HG03039 (cell line): ENCODE measurements around the gene FAM163B.

Source experiments
- ATAC-seq: cut with Tn5 transposase; IDR thresholded peaks from one replicate; pipeline ENCODE4 v1.9.1; 2021; ENCODE audit warnings: mild to moderate bottlenecking, moderate library complexity; ENCODE audit not compliant: unreplicated experiment

FAM163B gene

GRCh38 chr9:133609311-133610098 lies at the start of gene FAM163B:
Gene FAM163B (minus strand): TSS chr9:133609389. CDS start chr9:133580223, 29,166 bp downstream.
- no peak for ATAC-seq

GRCh38 chr9:133657120-133657661 lies 48.0 kb upstream of the FAM163B start:
- no peak for ATAC-seq

- ATAC-seq, result no peak
These were observed 47.3 kb upstream of the FAM163B start for GRCh38 chr9:133656211-133657119.

- no peak for ATAC-seq
These were observed 46.5 kb upstream of the FAM163B start for GRCh38 chr9:133655701-133656100.

- ATAC-seq, result no peak
These were observed 45.8 kb upstream of the FAM163B start for GRCh38 chr9:133654736-133655657.

GRCh38 chr9:133653638-133654037 lies 44.4 kb upstream of the FAM163B start:
- ATAC-seq, result no peak

GRCh38 chr9:133650026-133650425 lies 40.8 kb upstream of the FAM163B start:
- ATAC-seq, result no peak

- no peak for ATAC-seq
These were observed 40.0 kb upstream of the FAM163B start for GRCh38 chr9:133649194-133649593.

GRCh38 chr9:133647765-133648469 lies 38.7 kb upstream of the FAM163B start:
- ATAC-seq, result no peak

GRCh38 chr9:133647148-133647547 lies 38.0 kb upstream of the FAM163B start:
- ATAC-seq, result no peak

GRCh38 chr9:133645021-133645765 lies 36.0 kb upstream of the FAM163B start:
- no peak for ATAC-seq

GRCh38 chr9:133643978-133644760 lies 35.0 kb upstream of the FAM163B start:
- ATAC-seq, result no peak

- ATAC-seq, result no peak
These were observed 34.2 kb upstream of the FAM163B start for GRCh38 chr9:133643362-133643755.

GRCh38 chr9:133642708-133643361 lies 33.6 kb upstream of the FAM163B start:
- no peak for ATAC-seq

GRCh38 chr9:133641861-133642595 lies 32.8 kb upstream of the FAM163B start:
- no peak for ATAC-seq

GRCh38 chr9:133641396-133641655 lies 32.1 kb upstream of the FAM163B start:
- no peak for ATAC-seq

GRCh38 chr9:133640580-133641395 lies 31.6 kb upstream of the FAM163B start:
- no peak for ATAC-seq
